NCI-H1694 treated with DMSO at 0.1 percent for 48 hours (cell line): Measurements from ENCODE around the gene C4BPB.
A peak's percentile ranks its signal among the peaks of the same experiment; 100 is the strongest.
"Not testable (repeated sequence)": the region's sequence is repeated elsewhere in the genome, so short reads cannot be mapped to it uniquely, and the experiment has no call there.

ENCODE experiments used
- DNase-seq: peaks from one replicate; lab custom pipeline; 2025; lab: John Stamatoyannopoulos, UW

C4BPB gene

GRCh38 chr1:207088701-207089626 is at the start of gene C4BPB:
Gene C4BPB (plus strand): TSS chr1:207088860. CDS start chr1:207089532, 672 bp downstream.
- no peak for DNase-seq

- no peak for DNase-seq
Measured at GRCh38 chr1:207039380-207040180, 49.1 kb upstream of the C4BPB start.

GRCh38 chr1:207040181-207040533 is 48.5 kb upstream of the C4BPB start:
- DNase-seq, result no peak

GRCh38 chr1:207041397-207041796 is 47.3 kb upstream of the C4BPB start:
- not testable (repeated sequence) for DNase-seq

- no peak for DNase-seq
Measured at GRCh38 chr1:207045453-207045852, 43.2 kb upstream of the C4BPB start.

- DNase-seq, result no peak
Measured at GRCh38 chr1:207047505-207047904, 41.2 kb upstream of the C4BPB start.

GRCh38 chr1:207048041-207048440 is 40.6 kb upstream of the C4BPB start:
- DNase-seq, result no peak

- DNase-seq, result no peak
Measured at GRCh38 chr1:207049054-207049453, 39.6 kb upstream of the C4BPB start.

GRCh38 chr1:207049514-207049913 is 39.1 kb upstream of the C4BPB start:
- DNase-seq, result no peak

- no peak for DNase-seq
Measured at GRCh38 chr1:207049974-207050391, 38.7 kb upstream of the C4BPB start.

GRCh38 chr1:207050480-207051190 is 38.0 kb upstream of the C4BPB start:
- DNase-seq, result peak; percentile 56

GRCh38 chr1:207051191-207051943 is 37.3 kb upstream of the C4BPB start, which contains the start of gene YOD1:
Gene YOD1 (minus strand): TSS chr1:207051208. CDS start chr1:207051030, 178 bp downstream.
- no peak for DNase-seq

- peak; percentile 65 for DNase-seq
Measured at GRCh38 chr1:207052911-207053769, 35.5 kb upstream of the C4BPB start, which contains the start of gene PFKFB2. Gene PFKFB2 (plus strand): TSS chr1:207053275. CDS start chr1:207054718, 1,443 bp downstream.

GRCh38 chr1:207054491-207054890 is 34.2 kb upstream of the C4BPB start:
- no peak for DNase-seq

GRCh38 chr1:207055386-207056001 is 33.2 kb upstream of the C4BPB start:
- no peak for DNase-seq

- DNase-seq, result no peak
Measured at GRCh38 chr1:207056673-207057072, 32.0 kb upstream of the C4BPB start.

GRCh38 chr1:207058252-207058651 is 30.4 kb upstream of the C4BPB start:
- DNase-seq, result no peak

- DNase-seq, result no peak
Measured at GRCh38 chr1:207058878-207059867, 29.5 kb upstream of the C4BPB start.

GRCh38 chr1:207059881-207060280 is 28.8 kb upstream of the C4BPB start:
- DNase-seq, result no peak
